PC-3 (cell line): ENCODE results near the gene PDF.

Source experiments
- CTCF ChIP-seq: fragments of 300-600 bp; sonication (generic); conservative IDR thresholded peaks from 2 replicates; pipeline ENCODE4 v1.5.1; 2017; ENCODE audit warnings: antibody characterized with exemption, low read depth, mild to moderate bottlenecking, low read length
- EZH2 ChIP-seq: fragments of 300-600 bp; sonication (generic); IDR thresholded peaks from one replicate; pipeline ENCODE4 v1.6.1; 2017; ENCODE audit warnings: antibody characterized with exemption, mild to moderate bottlenecking, low read length; ENCODE audit not compliant: unreplicated experiment

DNA sequence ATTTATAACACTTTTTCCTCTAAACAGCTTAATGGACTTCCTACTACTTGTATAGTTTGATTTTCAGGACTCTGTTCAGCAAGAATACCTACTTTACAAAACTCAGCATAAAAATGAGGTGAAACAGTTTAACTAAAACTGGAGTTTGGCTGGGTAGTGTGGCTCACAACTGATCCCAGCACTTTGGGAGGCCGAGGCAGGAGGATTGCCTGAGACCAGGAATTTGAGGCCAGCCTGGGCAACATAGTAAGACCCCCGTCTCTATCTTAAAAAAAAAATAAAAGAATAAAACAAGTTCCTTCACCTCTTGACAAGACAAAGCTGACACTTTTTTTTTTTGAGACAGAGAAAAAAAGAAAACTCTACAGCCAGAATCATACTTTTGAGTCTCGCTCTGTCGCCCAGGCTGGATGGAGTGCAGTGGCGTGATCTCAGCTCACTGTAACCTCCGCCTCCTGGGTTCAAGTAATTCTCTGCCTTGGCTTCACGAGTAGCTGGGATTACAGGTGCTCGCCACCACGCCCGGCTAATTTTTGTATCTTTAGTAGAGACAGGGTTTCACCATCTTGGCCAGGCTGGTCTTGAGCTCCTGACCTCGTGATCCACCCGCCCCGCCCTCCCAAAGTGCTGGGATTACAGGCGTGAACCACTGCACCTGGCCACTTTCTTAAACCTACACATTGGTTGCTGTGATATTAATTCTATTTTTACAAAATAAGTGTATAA, 2.6 kb downstream of the PDF start:
- TF ChIP-seq CTCF: no peak
- TF ChIP-seq EZH2: no peak
